ENCODE results near the gene ZBTB21.

The ZBTB21 gene

DNA sequence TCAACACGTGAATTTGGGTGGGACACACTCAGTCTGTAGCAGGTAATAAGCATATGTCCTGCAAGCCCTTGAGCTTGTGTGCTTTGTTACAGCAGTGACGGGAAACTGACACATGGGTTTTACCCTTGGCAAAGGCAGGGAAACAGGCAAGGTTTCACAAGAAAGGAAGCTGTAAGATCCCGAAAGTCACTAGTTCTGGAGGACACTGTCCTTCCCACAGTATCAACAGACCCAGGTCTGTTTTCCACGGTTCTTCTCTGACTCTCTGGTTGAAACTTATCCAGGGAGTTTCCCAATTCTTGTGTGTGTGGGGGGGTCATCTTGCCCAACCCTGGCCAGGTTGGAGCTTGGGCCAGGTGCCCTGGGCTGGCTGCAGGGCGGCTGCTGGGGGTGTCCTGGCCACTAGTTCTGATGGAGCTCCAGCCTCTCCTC lies 29.3 kb upstream of the ZBTB21 start:
- DNase-seq: no peak

GRCh38 chr21:42038826-42039425 lies 28.8 kb upstream of the ZBTB21 start:
- no peak for DNase-seq

GRCh38 chr21:42038393-42038792 lies 28.2 kb upstream of the ZBTB21 start:
- no peak for DNase-seq

GRCh38 chr21:42037943-42038342 lies 27.8 kb upstream of the ZBTB21 start:
- no peak for DNase-seq

DNA sequence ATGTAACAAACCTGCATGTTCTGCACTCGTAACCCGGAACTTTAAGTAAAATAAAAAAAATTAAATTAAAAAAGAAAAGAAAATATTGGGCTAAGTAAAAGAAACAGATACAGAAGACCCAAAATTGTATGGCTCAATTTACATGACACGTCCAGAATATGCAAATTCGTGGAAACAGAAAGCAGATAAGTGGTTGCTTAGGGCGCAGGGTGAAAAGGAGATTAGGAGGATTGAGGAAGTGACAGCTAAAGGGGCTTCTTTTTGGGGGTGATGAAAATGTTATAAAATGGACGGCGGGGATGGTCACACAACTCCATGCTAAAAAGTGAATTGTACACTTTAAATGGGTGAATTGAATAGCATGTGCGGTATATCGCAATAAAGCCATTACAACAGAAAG lies 27.4 kb upstream of the ZBTB21 start:
- DNase-seq: no peak

GRCh38 chr21:42036313-42036712 lies 26.2 kb upstream of the ZBTB21 start:
- no peak for DNase-seq

GRCh38 chr21:42032968-42033367 lies 22.8 kb upstream of the ZBTB21 start:
- no peak for DNase-seq

DNA sequence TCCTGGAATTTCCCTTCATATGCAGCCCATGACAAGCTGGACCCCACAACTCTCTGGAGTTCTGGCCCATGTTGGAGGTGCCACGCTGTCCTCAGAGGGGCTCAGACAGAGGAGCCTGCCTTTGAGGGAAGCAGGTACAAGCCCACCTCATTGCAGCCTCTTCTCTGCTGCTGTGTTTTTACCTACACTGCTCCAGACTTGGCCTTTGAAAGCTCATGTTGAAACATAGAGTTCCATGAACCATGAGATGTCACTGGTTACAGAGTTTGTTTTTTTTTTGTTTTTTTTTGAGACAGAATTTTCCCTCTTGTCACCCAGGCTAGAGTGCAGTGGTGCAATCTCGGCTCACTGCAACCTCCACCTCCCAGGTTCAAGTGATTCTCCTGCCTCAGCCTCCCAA lies 22.1 kb upstream of the ZBTB21 start:
- DNase-seq: no peak

GRCh38 chr21:42031816-42032215 lies 21.7 kb upstream of the ZBTB21 start:
- DNase-seq: no peak

- DNase-seq: no peak
Observed at GRCh38 chr21:42031241-42031640, 21.1 kb upstream of the ZBTB21 start.

DNA sequence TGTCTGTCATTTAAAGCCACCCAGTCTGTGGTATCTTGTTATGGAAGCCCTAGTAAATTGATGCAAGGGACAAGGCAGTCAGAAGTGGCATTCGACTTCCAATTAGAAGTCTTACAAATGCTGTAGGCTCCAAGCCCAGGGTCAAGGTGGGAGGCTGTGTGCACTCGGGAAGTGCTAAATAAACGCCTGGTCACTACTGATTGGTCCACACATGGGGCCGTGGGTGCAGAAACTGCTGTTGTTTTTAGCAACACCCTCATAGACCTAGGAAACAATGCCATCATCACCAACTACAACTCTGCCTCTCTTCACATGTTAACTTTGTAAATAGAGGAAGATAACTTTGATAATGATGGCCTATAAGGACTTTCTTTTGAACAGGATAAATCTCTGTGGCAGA lies 20.2 kb upstream of the ZBTB21 start:
- no peak for DNase-seq

- no peak for DNase-seq
Observed at GRCh38 chr21:42028766-42029425, 18.7 kb upstream of the ZBTB21 start.

GRCh38 chr21:42027822-42028765 lies 17.9 kb upstream of the ZBTB21 start:
- no peak for DNase-seq

DNA sequence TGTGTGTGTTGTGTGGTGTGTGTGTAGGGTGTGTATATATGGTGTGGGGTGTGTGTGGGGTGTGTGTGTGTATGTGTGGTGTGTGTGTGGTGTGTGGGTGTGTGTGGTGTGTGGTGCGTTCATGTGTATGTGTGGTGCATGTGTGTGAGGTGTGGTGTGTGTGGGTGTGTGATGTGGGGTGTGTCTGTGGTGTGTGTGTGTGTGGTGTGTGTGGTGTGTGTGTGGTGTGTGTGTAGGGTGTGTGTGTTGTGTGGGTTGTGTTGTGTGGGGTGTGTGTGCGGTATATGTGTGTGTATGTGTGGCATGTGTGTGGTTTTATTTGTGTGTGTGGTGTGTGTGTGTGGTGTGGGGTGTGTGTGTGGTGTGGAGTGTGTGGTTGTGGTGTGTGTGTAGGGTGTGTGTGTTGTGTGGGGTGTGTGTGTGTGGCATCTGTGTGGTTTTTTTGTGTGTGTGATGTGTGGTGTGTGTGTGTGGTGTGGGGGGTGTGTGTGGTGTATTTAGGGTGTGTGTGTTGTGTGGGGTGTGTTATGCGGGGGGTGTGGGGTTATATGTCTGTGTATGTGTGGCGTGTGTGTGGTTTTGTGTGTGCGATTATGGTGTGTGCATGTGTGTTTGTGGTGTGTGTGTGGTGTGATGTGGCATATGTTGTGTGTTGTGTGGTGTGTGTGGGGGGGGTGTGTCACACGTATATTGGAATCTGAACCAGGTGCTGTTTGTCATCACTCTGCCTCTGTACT lies 17.1 kb upstream of the ZBTB21 start:
- no peak for DNase-seq

DNA sequence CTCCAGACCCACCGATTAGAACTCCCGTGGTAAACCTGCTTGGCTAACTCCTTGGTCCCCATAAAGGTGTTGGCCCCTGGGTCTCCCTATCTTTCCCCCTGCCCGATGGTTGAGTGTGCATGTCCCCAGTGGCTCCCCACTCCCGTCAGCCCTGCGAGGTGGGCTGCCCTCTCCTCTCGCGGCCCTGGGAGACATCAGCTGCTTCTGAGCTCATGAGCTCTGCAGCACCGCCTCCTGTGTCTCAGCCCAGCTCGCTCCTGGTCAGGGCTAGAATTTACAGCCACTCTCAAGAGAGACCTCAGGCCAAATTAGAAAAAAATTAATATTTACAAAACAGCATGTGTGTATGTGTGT lies 15.9 kb upstream of the ZBTB21 start:
- DNase-seq: no peak

DNA sequence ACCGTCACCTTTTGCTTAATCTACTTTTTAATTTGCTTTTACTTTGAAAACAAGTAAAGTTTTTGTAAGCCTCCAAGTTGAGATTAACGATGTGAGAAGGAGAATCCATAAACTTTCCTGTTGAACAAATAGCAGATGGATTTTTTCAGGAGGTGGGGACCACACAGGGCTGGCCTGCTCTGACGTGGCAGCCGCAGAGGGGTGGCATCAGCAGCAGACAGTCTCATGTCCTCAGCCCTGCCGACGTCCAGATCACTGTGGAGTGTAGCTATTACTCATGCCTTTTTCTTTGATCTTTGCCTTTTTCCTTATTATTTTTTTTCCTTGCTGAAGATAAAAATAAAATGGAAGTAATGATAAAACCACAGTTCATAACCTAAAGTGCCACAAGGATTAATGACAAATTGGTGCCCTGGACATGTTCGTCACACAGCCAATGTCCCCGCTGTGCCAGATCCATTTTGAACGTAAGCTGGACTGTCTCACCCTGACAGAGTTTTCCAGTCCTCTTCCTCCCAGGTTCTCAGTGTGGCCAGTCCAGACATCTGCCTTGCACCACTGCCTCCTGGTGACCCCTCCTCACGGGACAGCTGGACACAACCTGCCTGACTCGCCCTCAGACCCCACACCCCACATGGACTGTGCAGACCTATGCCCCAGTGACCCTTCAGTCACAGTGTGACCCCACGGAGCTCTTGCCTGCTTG lies 15.4 kb upstream of the ZBTB21 start:
- DNase-seq: no peak

- DNase-seq: no peak
Observed at GRCh38 chr21:42022906-42023305, 12.7 kb upstream of the ZBTB21 start.

- DNase-seq: no peak
Observed at GRCh38 chr21:42022091-42022430, 11.9 kb upstream of the ZBTB21 start.

- DNase-seq: no peak
Observed at GRCh38 chr21:42021371-42022090, 11.4 kb upstream of the ZBTB21 start.

GRCh38 chr21:42019706-42020105 lies 9.5 kb upstream of the ZBTB21 start:
- DNase-seq: no peak

GRCh38 chr21:42019101-42019605 lies 9.0 kb upstream of the ZBTB21 start:
- no peak for DNase-seq

- no peak for DNase-seq
Observed at GRCh38 chr21:42017022-42017421, 6.9 kb upstream of the ZBTB21 start.

Data from SIG-M5 (cell line).